ENCODE measurements around the gene SGTB.
A peak's percentile ranks its signal among the peaks of the same experiment; 100 is the strongest.

The SGTB gene

DNA sequence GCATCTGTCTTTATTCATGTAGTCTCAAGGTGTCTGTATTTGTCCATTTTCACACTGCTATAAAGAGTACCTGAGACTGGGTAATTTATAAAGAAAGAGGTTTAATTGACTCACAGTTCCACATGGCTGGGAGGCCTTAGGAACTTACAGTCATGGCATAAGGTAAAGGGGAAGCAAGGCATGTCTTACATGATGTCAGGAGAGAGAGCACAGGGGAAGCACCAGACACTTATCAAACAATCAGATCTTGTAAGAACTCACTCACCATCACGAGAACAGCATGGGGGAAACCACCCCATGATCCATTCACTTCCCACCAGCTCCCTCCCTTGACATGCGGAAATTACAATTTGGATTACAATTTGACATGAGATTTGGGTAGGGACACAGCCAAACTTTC lies 44.3 kb upstream of the SGTB start:
- DNase-seq (ENCODE audit: extremely low read depth, low read depth), result no peak
- TF ChIP-seq, protein P1, sequence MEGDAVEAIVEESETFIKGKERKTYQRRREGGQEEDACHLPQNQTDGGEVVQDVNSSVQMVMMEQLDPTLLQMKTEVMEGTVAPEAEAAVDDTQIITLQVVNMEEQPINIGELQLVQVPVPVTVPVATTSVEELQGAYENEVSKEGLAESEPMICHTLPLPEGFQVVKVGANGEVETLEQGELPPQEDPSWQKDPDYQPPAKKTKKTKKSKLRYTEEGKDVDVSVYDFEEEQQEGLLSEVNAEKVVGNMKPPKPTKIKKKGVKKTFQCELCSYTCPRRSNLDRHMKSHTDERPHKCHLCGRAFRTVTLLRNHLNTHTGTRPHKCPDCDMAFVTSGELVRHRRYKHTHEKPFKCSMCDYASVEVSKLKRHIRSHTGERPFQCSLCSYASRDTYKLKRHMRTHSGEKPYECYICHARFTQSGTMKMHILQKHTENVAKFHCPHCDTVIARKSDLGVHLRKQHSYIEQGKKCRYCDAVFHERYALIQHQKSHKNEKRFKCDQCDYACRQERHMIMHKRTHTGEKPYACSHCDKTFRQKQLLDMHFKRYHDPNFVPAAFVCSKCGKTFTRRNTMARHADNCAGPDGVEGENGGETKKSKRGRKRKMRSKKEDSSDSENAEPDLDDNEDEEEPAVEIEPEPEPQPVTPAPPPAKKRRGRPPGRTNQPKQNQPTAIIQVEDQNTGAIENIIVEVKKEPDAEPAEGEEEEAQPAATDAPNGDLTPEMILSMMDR (IDR thresholded peaks at IDR 0.05; ENCODE audit: low read depth, low read length), result no peak

DNA sequence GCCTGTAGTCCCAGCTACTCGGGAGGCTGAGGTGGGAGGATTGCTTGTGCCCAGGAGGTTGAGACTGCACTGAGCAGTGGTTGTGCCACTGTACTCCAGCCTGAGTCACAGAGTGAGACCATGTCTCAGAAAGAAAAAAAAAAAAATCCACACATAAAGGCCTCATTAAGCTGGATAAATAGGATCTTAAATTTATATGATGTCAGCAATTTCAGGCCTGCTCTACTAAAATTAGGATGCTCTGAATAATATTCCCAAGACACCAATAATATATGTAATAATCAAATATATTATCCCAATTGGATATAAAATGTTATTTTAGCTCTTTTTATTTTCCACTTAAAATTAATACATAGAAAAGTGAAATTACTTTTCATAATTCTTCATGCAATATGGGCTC lies 43.7 kb upstream of the SGTB start:
- TF ChIP-seq, protein P1 (IDR thresholded peaks at IDR 0.05; ENCODE audit: low read depth, low read length), result no peak
- no peak for DNase-seq (ENCODE audit: extremely low read depth, low read depth)

DNA sequence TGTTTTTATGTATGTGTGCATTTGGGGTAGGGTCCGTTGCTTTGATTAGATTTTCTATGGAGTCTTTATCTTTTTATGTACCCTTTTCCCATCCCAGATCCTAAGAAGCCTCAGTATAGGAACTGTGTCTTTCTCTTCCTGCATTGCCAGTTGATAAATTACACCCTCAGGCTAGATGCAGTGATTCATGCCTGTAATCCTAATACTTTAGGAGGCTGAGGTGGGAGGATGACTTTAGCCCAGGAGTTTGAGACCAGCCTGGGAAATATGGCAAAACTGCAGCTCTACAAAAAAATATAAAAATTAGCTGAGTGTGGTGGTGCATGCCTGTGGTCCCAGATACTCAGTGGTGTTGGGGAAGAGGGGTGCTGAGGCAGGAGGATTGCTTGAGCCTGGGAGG lies 40.3 kb upstream of the SGTB start:
- TF ChIP-seq, protein P1 (IDR thresholded peaks at IDR 0.05; ENCODE audit: low read depth, low read length), result no peak
- no peak for DNase-seq (ENCODE audit: extremely low read depth, low read depth)

DNA sequence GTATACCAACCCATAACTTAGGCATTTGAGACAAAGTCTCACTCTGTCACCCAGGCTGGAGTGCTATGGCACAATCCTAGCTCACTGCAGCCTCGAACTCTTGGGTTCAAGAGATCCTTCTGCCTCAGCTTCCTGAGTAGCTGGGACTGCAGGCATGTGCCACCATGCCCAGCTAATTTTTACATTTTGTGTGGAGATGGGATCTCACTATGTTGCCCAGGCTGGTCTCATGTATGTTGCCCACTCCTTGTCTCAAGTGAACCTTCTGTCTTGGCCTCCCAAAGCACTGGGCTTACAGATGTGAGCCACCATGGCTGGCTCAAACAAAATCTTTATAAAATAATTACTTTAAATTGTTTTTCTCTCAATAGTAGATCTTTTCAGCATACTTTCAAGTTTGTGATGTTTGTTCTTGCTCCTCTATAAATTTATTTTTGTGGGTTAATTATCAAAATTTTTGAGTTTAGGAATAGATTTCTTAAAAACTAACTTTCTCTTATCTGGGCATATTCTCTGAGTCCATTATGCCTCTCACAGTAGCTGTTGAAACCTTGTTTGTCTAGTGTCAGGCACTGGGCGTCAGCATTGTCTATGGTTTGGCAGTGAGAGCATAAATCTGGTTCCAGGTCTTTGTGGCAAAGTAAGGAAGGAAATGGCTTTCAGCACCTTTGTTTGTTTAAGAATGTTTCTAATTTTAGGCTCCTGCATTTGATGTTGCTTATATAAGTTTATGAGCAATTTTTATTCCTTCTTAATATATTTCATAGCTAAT lies 38.8 kb upstream of the SGTB start:
- TF ChIP-seq, protein P1 (IDR thresholded peaks at IDR 0.05; ENCODE audit: low read depth, low read length), result peak; percentile 21
- no peak for DNase-seq (ENCODE audit: extremely low read depth, low read depth)

DNA sequence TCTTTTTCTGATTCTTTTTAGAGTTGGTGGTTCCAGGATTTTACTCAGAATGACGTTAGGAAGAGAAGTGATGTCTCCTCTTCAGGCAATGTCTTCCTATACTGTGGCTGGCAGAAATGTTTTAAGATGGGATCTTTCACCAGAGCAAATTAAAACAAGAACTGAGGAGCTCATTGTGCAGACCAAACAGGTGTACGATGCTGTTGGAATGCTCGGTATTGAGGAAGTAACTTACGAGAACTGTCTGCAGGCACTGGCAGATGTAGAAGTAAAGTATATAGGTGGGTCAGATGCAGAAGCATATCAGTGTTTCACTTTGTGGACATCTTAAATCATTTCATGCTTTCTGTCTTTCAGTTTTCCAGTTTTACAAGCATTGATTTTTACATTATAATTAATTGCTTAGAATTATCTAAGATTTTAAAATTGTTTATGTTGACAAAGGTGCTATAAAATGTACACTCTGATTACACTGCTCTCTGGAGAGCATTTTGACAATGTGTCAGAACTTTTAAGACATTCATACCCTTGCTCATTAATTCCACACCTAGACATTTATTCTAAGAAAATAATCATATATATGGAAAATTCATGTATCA lies 36.7 kb upstream of the SGTB start:
- no peak for DNase-seq (ENCODE audit: extremely low read depth, low read depth)
- TF ChIP-seq, protein P1 (IDR thresholded peaks at IDR 0.05; ENCODE audit: low read depth, low read length), result no peak

GRCh38 chr5:65753189-65753588 lies 31.3 kb upstream of the SGTB start:
- DNase-seq (ENCODE audit: extremely low read depth, low read depth), result no peak

DNA sequence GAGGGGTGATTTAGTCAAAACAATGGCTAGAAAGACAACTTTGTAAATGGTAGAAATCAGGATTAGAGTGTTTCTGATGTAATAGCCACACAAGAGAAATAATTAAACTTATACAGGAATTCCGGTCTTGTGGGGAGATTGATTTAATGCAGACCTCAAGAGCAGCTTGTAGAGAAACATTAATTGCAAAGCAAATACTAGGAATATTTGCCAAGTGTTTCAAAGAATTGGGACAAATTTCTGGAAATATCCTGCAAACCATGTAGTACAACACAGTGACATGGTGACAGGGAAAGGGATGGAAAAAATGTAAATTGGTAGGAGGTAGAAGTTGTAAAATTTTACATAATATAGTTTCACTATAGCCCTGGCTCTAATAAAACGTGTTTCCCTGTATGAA lies 29.0 kb upstream of the SGTB start:
- TF ChIP-seq, protein P1 (IDR thresholded peaks at IDR 0.05; ENCODE audit: low read depth, low read length), result no peak
- DNase-seq (ENCODE audit: extremely low read depth, low read depth), result no peak

More at GRCh38 chr5:65753189-65753588, 31.3 kb upstream of the SGTB start:
- TF ChIP-seq, protein P1 (IDR thresholded peaks at IDR 0.05; ENCODE audit: low read depth, low read length), result no peak

All from AG09319 (cell line).